DMS 273 (cell line): ENCODE data around the gene CEP85L.

ENCODE experiments used
- DNase-seq: peaks from one replicate; lab custom pipeline; 2025; ENCODE audit not compliant: unreplicated experiment; lab: John Stamatoyannopoulos, UW

Gene CEP85L

DNA sequence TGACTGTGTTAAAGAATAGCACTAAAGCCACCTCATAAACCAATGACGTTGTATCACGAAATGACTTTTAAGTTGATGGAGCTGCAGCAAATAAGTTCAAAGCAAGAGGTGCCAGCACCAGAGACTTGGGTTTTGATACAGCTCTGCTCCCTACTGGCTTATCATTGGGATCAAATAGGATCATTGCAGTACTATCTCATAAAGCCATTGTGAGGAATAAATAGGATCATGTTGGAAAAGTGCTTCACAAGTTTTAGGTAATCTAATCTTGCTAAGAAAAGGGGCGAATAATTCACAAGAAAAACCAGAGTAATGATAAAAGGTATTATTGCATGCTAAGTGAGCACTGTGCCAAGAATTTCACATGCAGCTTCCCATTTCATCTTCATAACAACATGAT is 10.4 kb upstream of the CEP85L start:
- no peak for DNase-seq

DNA sequence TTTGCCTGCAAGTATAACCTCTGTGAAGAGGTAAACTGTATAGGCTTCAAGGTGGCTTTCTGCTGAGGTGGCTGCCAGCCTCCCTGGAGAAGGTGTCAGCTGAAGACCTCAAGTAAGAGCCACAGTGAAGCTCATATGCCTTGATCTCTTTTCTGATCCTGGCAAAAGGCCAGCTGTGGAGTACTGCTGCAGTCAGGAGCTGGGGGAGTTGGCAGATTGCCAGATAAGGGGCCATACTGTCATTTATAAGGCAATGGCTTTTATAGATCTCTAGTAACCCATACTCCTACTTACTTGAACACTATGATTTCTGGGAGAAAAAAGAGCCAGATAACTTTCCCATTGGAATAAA is 8.8 kb upstream of the CEP85L start:
- DNase-seq = peak; percentile 88

DNA sequence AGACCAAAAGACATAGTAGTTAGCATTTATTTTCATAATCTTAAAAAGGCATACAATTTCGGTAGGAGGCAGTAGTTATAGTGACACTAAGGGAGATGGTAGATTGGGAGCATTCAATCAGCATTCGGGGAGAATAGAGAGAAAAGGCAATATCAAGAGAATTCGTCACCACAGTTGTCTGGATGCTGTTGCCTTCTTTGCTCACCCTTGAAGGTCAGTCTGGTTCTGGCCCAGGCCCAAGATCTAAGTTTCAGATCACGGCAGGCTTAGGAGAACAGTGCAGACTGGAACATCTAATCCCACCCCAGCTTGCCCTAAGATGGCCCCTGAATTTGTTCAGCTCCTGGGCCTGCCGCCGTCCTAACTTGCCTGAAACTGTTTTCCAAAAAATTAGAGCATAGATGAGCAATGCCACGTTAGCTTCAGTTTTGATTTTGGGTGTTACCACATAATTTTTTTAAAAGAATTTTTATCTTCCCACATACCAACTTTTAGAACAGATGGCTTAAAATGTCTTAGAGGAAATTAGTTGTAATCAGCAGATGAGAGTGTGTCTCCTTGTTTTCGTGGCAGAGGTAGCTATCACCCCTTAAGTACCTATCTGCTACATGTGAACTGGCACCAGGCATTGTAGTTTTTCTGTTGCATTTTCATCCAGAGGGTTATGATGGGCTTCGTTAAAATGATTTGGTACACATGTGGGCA is 8.3 kb upstream of the CEP85L start:
- peak; percentile 57 for DNase-seq

DNA sequence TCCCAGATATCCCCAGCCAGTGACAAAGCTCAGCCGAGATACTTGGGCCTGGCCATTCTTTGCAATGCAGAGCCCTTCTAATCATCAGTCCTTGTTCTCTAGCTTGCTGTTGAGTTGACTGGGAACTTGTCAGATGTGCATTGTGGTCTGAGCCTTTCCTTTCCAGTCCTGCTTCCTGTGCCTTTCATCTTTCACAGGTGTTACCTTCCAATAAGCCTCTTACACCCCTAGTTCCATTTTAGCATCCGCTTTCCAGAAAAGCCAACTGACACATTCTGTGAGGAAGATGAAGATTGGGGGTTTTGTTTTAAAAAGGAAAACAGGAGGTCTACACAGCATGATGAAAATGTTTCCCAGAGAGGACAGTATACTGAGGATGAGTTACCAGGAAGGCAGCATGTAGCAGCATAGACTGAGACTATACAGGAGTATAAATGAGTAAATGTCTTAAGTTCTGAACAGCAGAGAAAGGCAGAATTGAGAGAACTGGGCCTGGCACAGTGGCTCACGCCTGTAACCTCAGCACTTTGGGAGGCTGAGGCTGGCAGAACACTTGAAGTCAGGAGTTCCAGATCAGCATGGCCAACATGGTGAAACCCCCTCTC is 5.6 kb upstream of the CEP85L start:
- no peak for DNase-seq

DNA sequence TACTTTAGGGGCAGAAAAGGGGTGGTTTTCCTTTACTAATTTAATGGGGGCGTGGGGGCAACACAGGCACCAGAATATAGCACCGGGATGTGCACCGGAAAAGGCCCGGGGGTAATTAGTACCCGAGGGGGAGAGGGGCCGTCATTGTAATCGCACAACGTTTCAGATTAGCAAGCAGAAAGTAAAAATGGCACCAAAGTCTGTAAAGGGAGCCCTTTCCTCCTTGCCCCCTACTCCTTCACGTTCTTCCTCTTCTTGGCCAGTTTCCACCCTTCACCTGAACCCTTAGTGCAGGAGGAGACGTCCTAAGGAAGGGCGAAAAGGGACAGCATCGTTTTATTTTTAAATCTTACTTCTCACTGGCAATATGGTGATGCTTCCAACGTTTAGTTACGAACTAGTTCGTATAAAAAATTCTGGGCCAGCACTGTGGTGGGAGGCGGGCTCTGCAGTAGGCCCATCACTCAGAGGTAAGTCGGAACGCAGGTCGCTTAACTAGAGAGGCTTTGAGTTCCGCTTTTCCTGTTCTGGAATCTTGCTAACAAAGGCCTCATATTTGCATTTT is 742 bp upstream of the CEP85L start:
- DNase-seq = peak; percentile 36

DNA sequence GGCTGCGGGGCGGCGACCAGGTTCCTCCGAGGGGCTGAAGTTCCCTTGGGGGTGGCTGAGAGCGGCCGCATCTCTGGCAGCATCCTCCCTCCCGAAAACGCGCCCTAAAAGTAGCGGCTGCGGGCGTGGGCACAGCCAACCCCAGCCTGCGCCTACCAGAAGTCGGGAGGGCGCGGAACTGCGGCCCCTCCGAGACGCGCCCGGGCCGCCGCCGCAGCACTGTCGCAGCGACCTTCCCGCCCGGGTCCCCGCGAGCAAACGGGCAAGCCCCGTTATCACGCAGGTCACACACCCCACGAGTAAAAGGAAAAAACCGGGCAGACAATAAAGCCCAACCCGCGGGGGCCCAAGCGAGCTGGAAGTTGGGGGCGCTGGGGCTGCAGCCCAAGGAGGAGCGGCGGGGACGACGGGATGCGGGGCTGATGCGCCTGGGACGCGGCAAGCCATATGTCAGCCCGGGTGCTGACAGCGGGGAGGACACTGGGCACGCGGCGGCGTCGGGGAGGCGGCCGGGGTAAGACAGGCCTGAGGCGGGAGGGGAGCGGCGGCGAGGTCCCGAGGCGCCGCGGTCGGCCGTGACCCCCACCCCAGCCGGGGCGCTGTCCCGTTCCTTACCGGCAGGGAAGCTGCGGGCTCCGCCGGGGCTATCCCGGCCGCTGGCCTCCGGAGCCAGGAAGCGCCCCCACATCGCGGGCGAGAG is 659 bp downstream of the CEP85L start:
- peak; percentile 82 for DNase-seq

DNA sequence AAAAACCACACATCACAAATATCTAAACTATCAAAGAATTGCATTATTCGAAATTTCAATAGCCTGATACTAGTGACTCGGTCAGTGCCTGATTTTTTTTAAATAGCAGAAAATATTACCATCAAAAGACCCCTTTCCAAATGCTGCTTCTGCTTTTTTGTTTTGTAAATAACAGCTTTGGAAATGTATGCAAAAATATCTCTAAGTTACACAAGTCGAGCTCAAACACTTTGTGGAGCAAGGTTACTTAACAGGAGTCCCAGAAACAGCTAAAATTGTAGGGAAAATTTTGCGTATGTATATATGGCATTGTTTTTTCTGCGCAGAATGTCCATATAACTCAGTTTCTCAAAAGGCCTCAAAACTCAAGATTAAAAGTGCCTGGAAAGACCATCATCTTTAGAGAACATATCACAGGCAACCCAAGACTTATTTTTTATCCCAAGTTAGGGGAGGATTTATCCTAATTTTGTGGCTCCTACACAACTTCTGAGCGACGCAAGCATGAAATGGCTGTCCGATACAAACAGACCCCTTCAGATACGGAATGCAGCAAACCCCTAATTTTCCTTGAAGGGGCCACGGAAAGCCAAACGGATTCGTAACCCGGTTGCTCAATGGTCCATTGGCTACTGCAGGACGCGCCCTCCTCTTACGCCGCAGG is 1.3 kb downstream of the CEP85L start:
- peak; percentile 38 for DNase-seq

DNA sequence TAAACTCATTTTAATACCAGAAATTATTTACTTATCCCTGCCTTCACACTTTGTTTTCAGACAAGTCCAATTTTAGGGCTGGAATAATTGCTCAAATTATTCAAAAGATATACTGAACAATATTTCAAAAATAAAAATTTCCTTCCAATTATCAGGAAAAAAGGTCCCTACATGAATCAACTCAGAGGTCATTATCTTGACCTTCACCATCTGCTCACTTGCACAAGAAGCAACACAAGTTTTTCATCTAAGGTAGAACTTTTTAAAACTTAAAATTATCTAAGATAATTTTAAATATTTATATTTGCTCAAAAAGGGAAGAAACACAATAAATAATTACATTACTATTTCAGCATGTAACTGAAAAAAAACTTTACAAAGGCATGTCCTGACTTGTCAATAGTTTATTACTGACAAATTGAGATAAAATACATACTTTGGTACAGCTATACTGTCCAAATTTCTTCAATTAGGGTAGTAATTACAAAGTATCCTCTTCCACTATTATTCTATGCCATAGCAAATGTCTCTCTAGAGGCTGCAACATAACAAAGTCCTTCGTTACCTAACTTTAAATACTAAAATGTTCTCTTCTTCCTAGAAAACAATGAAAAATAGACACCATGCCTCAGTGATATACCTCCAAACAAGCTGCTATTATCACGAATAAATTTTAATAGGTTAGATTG is 2.4 kb downstream of the CEP85L start:
- peak; percentile 9 for DNase-seq

DNA sequence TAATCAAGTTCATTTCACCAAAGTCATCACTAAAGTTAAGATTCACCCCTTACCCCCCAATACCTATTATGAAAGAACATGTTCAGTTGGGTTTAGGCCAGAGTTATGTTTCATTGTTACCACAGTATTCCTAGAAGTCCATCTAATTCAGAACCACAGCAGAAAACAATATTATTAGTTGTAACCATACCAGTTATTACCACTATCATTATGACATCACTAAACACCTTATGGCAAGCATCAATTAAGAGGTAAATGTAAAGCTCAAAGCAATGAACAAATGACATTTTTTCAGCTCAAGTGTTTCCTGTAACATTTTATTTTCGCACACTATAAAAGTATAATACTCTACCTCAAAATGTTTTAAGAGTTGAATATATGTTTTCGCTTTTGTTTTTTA is 4.4 kb downstream of the CEP85L start:
- DNase-seq = no peak

DNA sequence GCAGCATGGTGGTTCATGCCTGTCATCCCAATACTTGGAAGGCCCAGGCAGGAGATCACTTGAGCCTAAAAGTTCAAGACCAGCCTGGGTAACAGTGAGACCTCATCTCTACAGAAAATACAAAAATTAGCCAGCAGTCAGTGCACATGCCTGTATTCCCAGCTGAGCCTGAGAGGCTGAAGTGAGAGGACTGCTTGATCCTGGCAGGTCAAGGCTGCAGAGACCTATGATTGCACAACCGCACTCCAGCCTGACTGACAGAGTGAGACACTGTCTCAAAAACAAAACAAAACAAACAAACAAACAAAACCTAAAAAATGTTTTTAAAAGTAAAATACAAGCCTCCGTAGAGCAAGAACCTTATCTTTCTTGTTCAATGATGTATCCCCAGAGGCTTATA is 6.0 kb downstream of the CEP85L start:
- DNase-seq = no peak

DNA sequence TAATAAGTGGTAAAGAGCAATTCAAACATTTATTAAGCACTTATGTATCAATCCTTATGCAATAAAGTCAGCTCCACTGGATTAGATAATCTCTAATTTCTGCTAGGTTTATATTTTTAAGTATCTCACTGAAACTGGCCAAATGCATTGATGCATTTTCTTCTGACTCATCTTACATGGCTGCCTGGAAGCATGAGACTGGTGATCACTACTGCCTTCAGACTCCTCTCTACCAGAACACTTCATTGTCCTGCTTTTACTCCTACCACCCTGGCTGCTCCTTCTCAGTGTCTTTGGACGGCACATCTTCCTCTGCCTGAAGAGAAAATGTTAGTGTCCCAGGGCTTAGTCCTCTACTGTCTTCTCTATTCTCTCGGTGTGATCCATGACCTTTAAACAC is 7.4 kb downstream of the CEP85L start:
- no peak for DNase-seq

DNA sequence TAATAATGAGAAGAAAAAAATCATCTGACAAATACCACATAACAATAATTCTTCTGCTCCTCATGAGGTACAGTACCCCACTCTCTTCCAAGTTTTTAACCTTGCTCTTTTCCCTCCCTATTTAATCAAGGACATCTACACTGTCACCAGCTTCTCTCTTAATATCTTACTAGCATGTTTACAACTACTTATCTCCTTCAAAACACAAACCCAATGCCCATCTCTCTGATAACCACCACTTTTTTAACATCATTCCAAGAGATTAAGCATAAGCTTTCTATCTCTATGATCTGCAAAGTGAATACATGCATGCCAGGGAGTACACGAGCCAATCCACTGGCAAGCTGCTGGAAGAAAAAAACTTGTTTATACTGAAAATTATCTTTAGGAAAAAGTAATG is 10.3 kb downstream of the CEP85L start:
- no peak for DNase-seq

DNA sequence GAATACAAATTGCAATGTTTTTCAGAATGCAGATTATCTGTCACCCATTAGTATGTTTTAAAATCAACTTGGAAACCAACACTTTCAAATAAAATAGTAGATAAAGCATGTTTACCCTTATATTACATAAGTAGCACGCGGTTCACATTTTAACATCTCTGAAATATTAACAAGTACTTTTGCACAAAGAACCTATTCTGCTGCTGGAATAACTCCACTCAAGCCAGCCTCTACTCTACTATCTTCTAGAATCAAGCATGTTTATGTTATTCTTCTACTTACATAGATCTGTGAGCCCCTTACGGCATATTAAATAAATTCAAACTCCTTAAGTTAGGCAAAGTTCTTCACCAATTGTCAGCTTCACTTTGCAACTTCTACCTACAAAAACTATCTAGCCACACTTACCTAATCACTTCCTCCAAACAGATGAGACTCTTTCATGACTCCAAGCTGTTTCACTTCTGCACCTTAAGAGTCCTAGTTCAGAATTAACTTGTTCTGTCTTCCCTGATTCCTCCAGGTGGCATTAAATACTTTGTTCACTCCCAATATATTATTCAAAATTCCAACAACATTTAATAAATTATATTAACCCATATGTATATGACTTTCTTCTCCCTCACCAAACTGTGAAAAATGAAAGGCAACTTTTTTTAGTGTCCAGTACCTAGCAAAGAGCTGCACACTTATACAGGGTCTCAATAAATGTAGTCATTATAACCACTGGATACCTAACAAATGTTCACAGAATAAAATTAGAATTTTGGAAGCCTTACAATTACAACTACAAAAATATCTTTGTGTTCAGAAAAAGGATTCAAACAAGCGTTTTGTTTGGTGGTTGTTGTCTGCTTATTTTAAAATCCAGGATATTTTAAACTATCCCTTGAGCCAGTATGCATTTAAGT is 12.1 kb downstream of the CEP85L start:
- no peak for DNase-seq

DNA sequence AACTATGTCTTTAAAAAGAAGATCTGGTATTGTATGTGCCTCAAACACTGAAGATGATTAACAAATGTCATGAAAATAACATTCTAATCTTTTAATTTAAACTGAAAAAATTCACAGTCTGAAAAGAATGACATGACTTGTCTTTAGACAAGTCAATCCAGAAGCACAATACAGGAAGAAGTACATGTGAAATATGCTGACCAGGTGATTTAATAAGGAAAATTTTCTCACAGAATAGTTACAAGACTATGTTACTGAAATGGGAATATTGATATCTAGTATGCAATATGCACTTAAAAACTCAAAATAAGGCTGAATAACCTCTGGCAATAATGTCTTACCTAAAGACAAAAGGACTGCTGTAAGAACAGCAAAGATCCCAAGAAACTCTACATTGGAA is 13.1 kb downstream of the CEP85L start:
- no peak for DNase-seq

DNA sequence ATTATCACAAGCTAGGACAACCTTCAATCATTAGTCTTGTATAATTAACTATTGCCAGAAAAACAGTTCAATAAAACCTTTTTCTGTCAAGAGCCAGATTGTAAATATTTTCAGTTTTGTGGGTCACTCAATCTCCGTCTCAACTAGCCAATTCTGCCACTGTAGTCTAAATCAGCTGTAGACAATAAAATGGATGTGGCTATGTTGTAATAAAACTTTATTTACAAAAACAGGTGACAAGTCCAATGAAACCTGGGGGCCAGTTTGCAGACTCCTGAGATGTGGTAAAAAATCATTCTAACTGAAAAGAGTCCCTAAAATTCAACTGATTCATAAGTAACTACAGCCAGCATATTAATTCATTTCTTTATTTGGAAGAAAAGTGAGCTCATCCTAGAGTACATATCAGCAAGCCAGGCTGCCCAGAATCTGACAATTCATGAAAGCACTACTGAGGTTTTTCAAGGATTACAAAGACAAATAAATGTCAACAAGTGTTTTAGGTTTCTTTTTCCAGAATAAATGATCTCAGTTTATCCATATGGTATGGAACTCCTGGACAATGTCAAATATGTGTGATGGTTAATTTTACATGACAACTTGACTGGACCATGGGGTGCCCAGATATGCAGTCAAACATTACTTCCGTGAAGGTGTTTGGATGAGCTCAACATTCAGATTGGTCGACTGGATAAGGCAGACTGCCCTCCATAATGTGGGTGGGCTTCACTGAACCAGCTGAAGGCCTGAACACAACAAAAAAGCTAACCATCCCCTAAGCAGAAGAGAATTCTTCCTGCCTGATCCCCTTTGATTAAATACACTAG is 15.3 kb downstream of the CEP85L start:
- no peak for DNase-seq

DNA sequence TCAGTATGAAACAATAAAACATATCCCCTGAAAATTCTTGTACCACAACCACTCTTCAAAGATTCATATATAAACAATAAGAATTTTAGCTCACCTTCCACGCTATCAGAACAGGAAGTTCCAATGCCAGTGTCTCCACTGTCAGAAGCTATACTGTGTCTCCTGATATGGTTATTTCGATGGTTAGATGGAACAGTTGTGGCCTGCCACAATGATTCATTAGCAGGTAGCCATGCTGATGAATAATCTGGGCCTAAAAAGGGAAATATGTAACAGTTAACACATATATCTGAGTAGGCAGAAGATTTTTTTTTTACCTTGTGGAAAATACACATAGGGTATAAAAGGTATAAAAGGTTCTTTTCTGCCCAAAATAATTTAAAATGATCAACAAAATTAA is 19.0 kb downstream of the CEP85L start:
- no peak for DNase-seq

DNA sequence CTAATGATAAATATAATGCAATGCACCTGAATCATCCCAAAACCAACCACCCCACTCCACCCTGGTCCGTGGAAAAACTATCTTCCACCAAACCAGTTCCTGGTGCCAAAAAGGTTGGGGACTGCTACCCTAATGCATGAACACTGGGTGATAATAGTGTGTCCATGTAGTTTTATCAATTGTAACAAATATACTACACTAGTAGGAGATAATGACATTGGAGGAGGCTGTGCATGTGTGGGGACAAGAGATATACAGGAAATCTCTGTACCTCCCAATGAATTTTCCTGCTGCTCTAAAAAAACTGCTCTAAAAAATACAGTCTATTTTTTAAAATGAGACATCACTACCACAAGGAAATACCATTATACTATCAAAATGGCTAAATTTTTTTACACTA is 20.5 kb downstream of the CEP85L start:
- DNase-seq = no peak

DNA sequence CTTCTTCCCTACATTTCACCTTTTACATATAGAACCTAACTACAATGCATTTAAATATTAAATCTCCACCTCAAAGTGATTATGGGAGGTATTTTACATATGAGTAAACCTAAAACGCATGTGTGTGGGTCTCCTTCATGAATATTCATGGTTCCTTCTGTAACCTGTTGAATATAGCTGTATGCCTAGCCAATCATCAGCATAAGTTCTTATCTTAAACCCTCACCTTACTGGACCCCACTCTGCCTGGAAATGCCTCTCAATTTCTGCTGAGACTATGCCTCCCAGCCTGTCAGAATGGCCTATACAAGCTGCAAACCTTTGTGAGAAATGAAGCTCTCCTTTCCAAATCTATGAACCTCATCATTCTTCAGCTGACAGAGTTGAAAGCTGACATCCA is 21.3 kb downstream of the CEP85L start:
- no peak for DNase-seq

DNA sequence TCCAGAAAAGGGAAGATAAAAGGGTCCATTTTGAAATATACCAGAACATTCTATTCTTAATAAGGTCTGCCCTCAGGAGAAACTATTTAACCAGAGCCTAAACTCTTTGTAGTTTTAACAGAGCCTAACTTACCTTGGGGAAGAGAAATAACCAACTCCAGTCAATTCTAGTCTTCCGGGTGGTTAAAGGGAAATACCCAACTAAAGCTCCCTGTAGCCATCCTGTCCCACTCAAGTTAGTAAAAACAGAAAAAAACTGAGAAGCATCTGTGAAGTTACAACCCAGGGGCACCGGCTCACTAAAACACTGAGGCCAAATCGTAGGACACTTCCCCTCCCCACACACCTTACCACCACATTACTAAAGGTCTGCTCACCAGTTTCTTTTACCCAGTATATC is 23.7 kb downstream of the CEP85L start:
- no peak for DNase-seq
